GM12892 (cell line): ENCODE data around the gene CRYBG1.

Experiments used
- POLR2A ChIP-seq: IDR thresholded peaks from 2 replicates; pipeline ENCODE4 v1.6.1; 2011; ENCODE audit warnings: low read depth, low read length, control low read depth
- POLR2AphosphoS5 ChIP-seq: IDR thresholded peaks from 2 replicates; pipeline ENCODE4 v1.6.1; 2011; ENCODE audit warnings: low read depth, low read length, control low read depth
- TAF1 ChIP-seq: IDR thresholded peaks from 2 replicates; pipeline ENCODE4 v1.6.1; 2011; ENCODE audit warnings: low read depth, mild to moderate bottlenecking, control low read depth, low read length, borderline replicate concordance

DNA sequence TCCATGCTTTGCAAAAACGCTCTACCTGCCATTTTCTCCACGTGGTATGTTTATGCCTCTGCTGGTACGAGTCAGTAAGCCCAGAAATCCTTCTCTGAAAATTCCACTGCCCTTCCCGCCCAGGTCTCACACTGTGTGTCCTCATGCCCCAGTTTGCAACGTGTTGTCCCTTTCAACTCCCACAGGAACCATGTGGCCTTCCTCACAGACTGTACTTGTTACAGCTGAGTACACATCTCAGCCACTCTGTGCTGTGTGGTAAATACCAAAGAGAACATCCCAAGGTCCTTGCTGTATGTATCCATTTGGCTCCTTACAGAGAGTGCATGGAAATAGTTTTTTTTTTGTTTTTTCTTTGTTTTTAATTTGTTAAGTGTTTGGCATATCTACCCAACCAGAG is 211.9 kb downstream of the CRYBG1 start:
- TF ChIP-seq POLR2AphosphoS5 (no peak), POLR2A (no peak), TAF1 (no peak)
